WTC11 (cell line): ENCODE measurements around the gene NTRK2. TPM values are rescaled to one million over a fixed set of nuclear protein-coding genes. Genes with fewer than 3 reads are reported as not detected.

Experiments
- ATAC-seq: fragments of 200-7000 bp; cut with Tn5 transposase; 2 replicates; pipeline ENCODE4 v1.10.0; 2021; ENCODE audit warnings: mild to moderate bottlenecking, moderate library complexity
- CTCF ChIA-PET: fragments of 300-600 bp; sonication (Branson Sonifier 250); formaldehyde crosslinking; loops from one replicate; lab custom pipeline; 2021; ENCODE audit warnings: antibody characterized with exemption; lab: Charles Lee
- POLR2A ChIA-PET: fragments of 350-600 bp; sonication (Branson Sonifier 250); formaldehyde crosslinking; loops from one replicate; lab custom pipeline; 2021; ENCODE audit warnings: antibody characterized with exemption; lab: Charles Lee
- DNase-seq: peaks from one replicate; pipeline ENCODE4 v3.0.0; 2021; ENCODE audit warnings: low spot score
- H3K27ac Mint-ChIP-seq: 2 replicates; pipeline ENCODE4 v1.8.0; 2021; ENCODE audit warnings: mixed read lengths
- H3K27me3 Mint-ChIP-seq: 2 replicates; pipeline ENCODE4 v1.8.0; 2021; ENCODE audit warnings: low read depth, mild to moderate bottlenecking, moderate library complexity, mixed read lengths
- H3K36me3 Mint-ChIP-seq: 2 replicates; pipeline ENCODE4 v1.8.0; 2021; ENCODE audit warnings: mixed read lengths
- H3K4me1 Mint-ChIP-seq: 2 replicates; pipeline ENCODE4 v1.8.0; 2022; ENCODE audit warnings: mixed read lengths
- H3K4me3 Mint-ChIP-seq: 2 replicates; pipeline ENCODE4 v1.8.0; 2021; ENCODE audit warnings: mild to moderate bottlenecking, moderate library complexity, mixed read lengths
- H3K9me3 Mint-ChIP-seq: 2 replicates; pipeline ENCODE4 v1.8.0; 2021; ENCODE audit warnings: mixed read lengths
- AR ChIP-seq: fragments of 250-450 bp; sonication (Bioruptor Pico); IDR thresholded peaks from 2 replicates; pipeline ENCODE4 v1.9.0; 2021; ENCODE audit warnings: mild to moderate bottlenecking
- CREM ChIP-seq: sonication (generic); formaldehyde crosslinking; IDR thresholded peaks from 2 replicates; pipeline ENCODE4 v1.8.1; 2022; ENCODE audit warnings: mild to moderate bottlenecking, missing genetic modification reagents, moderate library complexity
- EMX1 ChIP-seq: fragments of 250-450 bp; sonication (Bioruptor Pico); IDR thresholded peaks from 2 replicates; pipeline ENCODE4 v1.8.0; 2021; ENCODE audit warnings: mild to moderate bottlenecking
- FOXJ3 ChIP-seq: sonication (generic); formaldehyde crosslinking; IDR thresholded peaks from 2 replicates; pipeline ENCODE4 v1.9.0; 2021; ENCODE audit warnings: missing genetic modification reagents, mild to moderate bottlenecking, borderline replicate concordance
- FOXK1 ChIP-seq: sonication (generic); formaldehyde crosslinking; IDR thresholded peaks from 2 replicates; pipeline ENCODE4 v1.8.0; 2022; ENCODE audit warnings: mild to moderate bottlenecking, moderate library complexity, missing genetic modification reagents
- FOXP1 ChIP-seq: sonication (generic); formaldehyde crosslinking; IDR thresholded peaks from 2 replicates; pipeline ENCODE4 v1.8.0; 2022; ENCODE audit warnings: missing genetic modification reagents, mild to moderate bottlenecking, moderate library complexity, borderline replicate concordance
- GTF2I ChIP-seq: fragments of 250-450 bp; sonication (Bioruptor Pico); conservative IDR thresholded peaks from 2 replicates; pipeline ENCODE4 v1.4.0; 2021; ENCODE audit warnings: mild to moderate bottlenecking
- IRF1 ChIP-seq: sonication (generic); formaldehyde crosslinking; IDR thresholded peaks from 2 replicates; pipeline ENCODE4 v1.8.0; 2023; ENCODE audit warnings: missing genetic modification reagents
- IRF2 ChIP-seq: sonication (generic); formaldehyde crosslinking; IDR thresholded peaks from 2 replicates; pipeline ENCODE4 v1.8.0; 2022; ENCODE audit warnings: low read depth, missing genetic modification reagents, borderline replicate concordance
- JUN ChIP-seq: sonication (generic); formaldehyde crosslinking; IDR thresholded peaks from 2 replicates; pipeline ENCODE4 v1.8.0; 2023; ENCODE audit warnings: mild to moderate bottlenecking, missing genetic modification reagents
- MAX ChIP-seq: sonication (generic); formaldehyde crosslinking; IDR thresholded peaks from 2 replicates; pipeline ENCODE4 v1.8.0; 2022; ENCODE audit warnings: mild to moderate bottlenecking, missing genetic modification reagents
- MYBL2 ChIP-seq: sonication (generic); formaldehyde crosslinking; IDR thresholded peaks from 2 replicates; pipeline ENCODE4 v1.8.1; 2023; ENCODE audit warnings: mild to moderate bottlenecking, moderate library complexity, missing genetic modification reagents
- NR2C2 ChIP-seq: sonication (generic); formaldehyde crosslinking; IDR thresholded peaks from 2 replicates; pipeline ENCODE4 v1.8.0; 2022; ENCODE audit warnings: mild to moderate bottlenecking, missing genetic modification reagents
- NR3C1 ChIP-seq: sonication (generic); formaldehyde crosslinking; conservative IDR thresholded peaks from 2 replicates; pipeline ENCODE4 v1.8.1; 2023; ENCODE audit warnings: low read depth, mild to moderate bottlenecking, missing genetic modification reagents
- PREB ChIP-seq: sonication (generic); formaldehyde crosslinking; IDR thresholded peaks from 2 replicates; pipeline ENCODE4 v1.8.1; 2022; ENCODE audit warnings: mild to moderate bottlenecking, missing genetic modification reagents, moderate library complexity, borderline replicate concordance
- RELA ChIP-seq: sonication (generic); formaldehyde crosslinking; IDR thresholded peaks from 2 replicates; pipeline ENCODE4 v1.8.1; 2022; ENCODE audit warnings: missing genetic modification reagents, mild to moderate bottlenecking, borderline replicate concordance
- TCF7 ChIP-seq: sonication (generic); formaldehyde crosslinking; IDR thresholded peaks from 2 replicates; pipeline ENCODE4 v1.8.0; 2022; ENCODE audit warnings: mild to moderate bottlenecking, low read depth, missing genetic modification reagents, moderate library complexity
- USF1 ChIP-seq: sonication (generic); formaldehyde crosslinking; IDR thresholded peaks from 2 replicates; pipeline ENCODE4 v1.8.0; 2022; ENCODE audit warnings: mild to moderate bottlenecking, missing genetic modification reagents
- ZBTB43 ChIP-seq: sonication (generic); formaldehyde crosslinking; IDR thresholded peaks from 2 replicates; pipeline ENCODE4 v1.8.1; 2023; ENCODE audit warnings: mild to moderate bottlenecking, missing genetic modification reagents
- ZNF232 ChIP-seq: sonication (generic); formaldehyde crosslinking; IDR thresholded peaks from 2 replicates; pipeline ENCODE4 v1.8.0; 2022; ENCODE audit warnings: mild to moderate bottlenecking, missing genetic modification reagents
- ZNF423 ChIP-seq: fragments of 250-450 bp; sonication (Bioruptor Pico); IDR thresholded peaks from 2 replicates; pipeline ENCODE4 v2.1.2; 2022; ENCODE audit warnings: mild to moderate bottlenecking, moderate library complexity
- ZNF671 ChIP-seq: fragments of 250-450 bp; sonication (Bioruptor Pico); IDR thresholded peaks from 2 replicates; pipeline ENCODE4 v1.8.0; 2021; ENCODE audit warnings: mild to moderate bottlenecking
- total RNA-seq: library from RNA; stranded (reverse); gene quantifications from 3 replicates; pipeline ENCODE4 v1.2.3, GENCODE V29; 2021

NTRK2 gene
- total RNA-seq, 1 experiment from 2014 or later = 0.02 TPM

GRCh38 chr9:84893419-84894128 lies 224.0 kb downstream of the NTRK2 start:
- POLR2A ChIA-PET = no interaction called here
- Mint-ChIP-seq H3K36me3 (no peaks in the 10 kb centered on the region), H3K9me3 (no peaks in the 10 kb centered on the region), H3K4me1 (peaks cover 23% of the 10 kb centered on the region), H3K27ac (no peak overlapping the region), H3K4me3 (no peak overlapping the region), H3K27me3 (no peaks in the 10 kb centered on the region)
- DNase-seq (no peak), ATAC-seq (no peak; the same call in 1 of the 2 replicates)
- no peak for TF ChIP-seq TCF7 (CRISPR knock-in tag)
- TF ChIP-seq MYBL2 = no peak
- TF ChIP-seq FOXK1 = no peak
- no peak for TF ChIP-seq EMX1 (CRISPR knock-in tag)
- no peak for TF ChIP-seq IRF1 (CRISPR knock-in tag)
- no peak for TF ChIP-seq ZBTB43 (CRISPR knock-in tag)
- no peak for TF ChIP-seq NR2C2
- no peak for TF ChIP-seq JUN (CRISPR knock-in tag)
- no peak for TF ChIP-seq NR3C1 (CRISPR knock-in tag)
- no peak for TF ChIP-seq ZNF671 (CRISPR knock-in tag)
- TF ChIP-seq MAX = no peak
- TF ChIP-seq GTF2I (CRISPR knock-in tag) = no peak
- TF ChIP-seq ZNF232 = no peak
- no peak for TF ChIP-seq FOXP1 (CRISPR knock-in tag)
- TF ChIP-seq AR (CRISPR knock-in tag) = no peak
- TF ChIP-seq USF1 (CRISPR knock-in tag) = no peak
- TF ChIP-seq IRF2 (CRISPR knock-in tag) = no peak
- CTCF ChIA-PET = no interaction called here

- Mint-ChIP-seq H3K9me3 (no peaks in the 10 kb centered on the region), H3K27ac (no peak overlapping the region), H3K4me1 (peaks cover 23% of the 10 kb centered on the region), H3K27me3 (no peaks in the 10 kb centered on the region), H3K4me3 (no peak overlapping the region), H3K36me3 (no peaks in the 10 kb centered on the region)
- ATAC-seq = no peak
- ChIA-PET POLR2A (no interaction called here), CTCF (interaction anchor here (0.8 to 1.4 kb wide), 2 partner anchors 38 to 197 kb away, joined by 3 to 6 read pairs; no protein-coding TSS in a partner anchor)
- DNase-seq = no peak
- TF ChIP-seq GTF2I (CRISPR knock-in tag) (no peak), ZNF423 (CRISPR knock-in tag) (no peak), FOXJ3 (CRISPR knock-in tag) (no peak), RELA (CRISPR knock-in tag) (no peak), PREB (CRISPR knock-in tag) (no peak), CREM (CRISPR knock-in tag) (no peak)
Measured at GRCh38 chr9:84894859-84895258, 225.3 kb downstream of the NTRK2 start.
